ENCODE results near the gene NR3C1. TPM values are rescaled to one million over a fixed set of nuclear protein-coding genes. Genes with fewer than 3 reads are reported as not detected.

NR3C1 gene
- polyA plus RNA-seq, 1 donor from 2014 or later: 2.3 TPM

DNA sequence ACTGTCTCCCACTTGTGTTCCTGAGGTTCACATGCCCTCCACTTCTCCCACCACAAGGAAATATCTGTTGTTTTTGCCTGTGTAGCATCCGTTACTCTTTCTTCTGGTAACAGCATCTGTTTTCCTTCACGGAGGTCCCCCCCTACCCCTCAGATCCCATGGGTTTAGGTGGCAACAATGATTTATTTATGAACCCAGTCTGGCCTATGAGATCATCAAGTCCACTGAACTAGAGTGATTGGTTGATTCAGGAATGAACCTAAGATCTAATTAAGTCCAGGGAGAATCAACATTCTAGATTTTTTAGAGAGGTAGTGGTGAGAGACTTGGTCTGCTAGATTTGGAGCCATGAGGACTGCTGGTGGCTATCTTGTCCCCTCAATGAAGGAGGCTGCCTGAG is 166.8 kb downstream of the NR3C1 start:
- TF ChIP-seq POLR2AphosphoS5 (IDR thresholded peaks at IDR 0.05): no peak
- TF ChIP-seq SMC3 (conservative IDR thresholded peaks at IDR 0.05; ENCODE audit: poor library complexity): no peak
- Histone ChIP-seq H3K9me2 (ENCODE audit: insufficient read depth, low read length) (no peaks in the 10 kb centered on the region), H3F3A (ENCODE audit: insufficient read depth, low read length, poor library complexity, severe bottlenecking) (no peaks in the 10 kb centered on the region), H3K79me2 (replicated peaks; ENCODE audit: insufficient read depth, low read length) (no peaks in the 10 kb centered on the region), H2AFZ (ENCODE audit: low read depth, low read length) (no peak overlapping the region), H3K36me3 (ENCODE audit: insufficient read depth, low read length) (no peaks in the 10 kb centered on the region), H3K9ac (ENCODE audit: low read length) (no peak overlapping the region), H3K9me3 (ENCODE audit: low read length) (no peaks in the 10 kb centered on the region), H4K20me1 (ENCODE audit: insufficient read depth) (no peaks in the 10 kb centered on the region), H3K4me3 (ENCODE audit: low read length) (no peak overlapping the region), H3K4me2 (ENCODE audit: low read length) (no peak overlapping the region), H3K27me3 (ENCODE audit: insufficient read depth, low read depth, low read length) (no peaks in the 10 kb centered on the region), H3K27ac (ENCODE audit: low read length) (no peak overlapping the region)

GRCh38 chr5:143235423-143235822 is 168.1 kb downstream of the NR3C1 start:
- Histone ChIP-seq H3K9me3 (ENCODE audit: low read length) (no peaks in the 10 kb centered on the region), H2AFZ (ENCODE audit: low read depth, low read length) (no peak overlapping the region), H3K27ac (ENCODE audit: low read length) (no peak overlapping the region), H3K27me3 (ENCODE audit: insufficient read depth, low read depth, low read length) (no peaks in the 10 kb centered on the region), H3K79me2 (replicated peaks; ENCODE audit: insufficient read depth, low read length) (no peaks in the 10 kb centered on the region), H3K9ac (ENCODE audit: low read length) (no peak overlapping the region), H3K36me3 (ENCODE audit: insufficient read depth, low read length) (no peaks in the 10 kb centered on the region), H3F3A (ENCODE audit: insufficient read depth, low read length, poor library complexity, severe bottlenecking) (no peaks in the 10 kb centered on the region), H3K9me2 (ENCODE audit: insufficient read depth, low read length) (no peaks in the 10 kb centered on the region), H3K4me3 (ENCODE audit: low read length) (no peak overlapping the region), H3K4me2 (ENCODE audit: low read length) (no peak overlapping the region), H4K20me1 (ENCODE audit: insufficient read depth) (no peaks in the 10 kb centered on the region)
- TF ChIP-seq SMC3 (conservative IDR thresholded peaks at IDR 0.05; ENCODE audit: poor library complexity) (no peak), EP300 (conservative IDR thresholded peaks at IDR 0.05; ENCODE audit: poor library complexity, severe bottlenecking) (no peak), TAF1 (IDR thresholded peaks at IDR 0.05; ENCODE audit: low read depth) (no peak)

GRCh38 chr5:143234162-143234842 is 169.2 kb downstream of the NR3C1 start:
- Histone ChIP-seq H3K27ac (ENCODE audit: low read length) (no peak overlapping the region), H3K4me2 (ENCODE audit: low read length) (no peak overlapping the region), H3K9me3 (ENCODE audit: low read length) (no peaks in the 10 kb centered on the region), H2AFZ (ENCODE audit: low read depth, low read length) (no peak overlapping the region), H3K9ac (ENCODE audit: low read length) (no peak overlapping the region), H3K36me3 (ENCODE audit: insufficient read depth, low read length) (no peaks in the 10 kb centered on the region), H3K27me3 (ENCODE audit: insufficient read depth, low read depth, low read length) (no peaks in the 10 kb centered on the region), H3K4me3 (ENCODE audit: low read length) (no peak overlapping the region), H3K9me2 (ENCODE audit: insufficient read depth, low read length) (no peaks in the 10 kb centered on the region), H3F3A (ENCODE audit: insufficient read depth, low read length, poor library complexity, severe bottlenecking) (no peaks in the 10 kb centered on the region), H3K79me2 (replicated peaks; ENCODE audit: insufficient read depth, low read length) (no peaks in the 10 kb centered on the region), H4K20me1 (ENCODE audit: insufficient read depth) (no peaks in the 10 kb centered on the region)
- TF ChIP-seq, protein P1, sequence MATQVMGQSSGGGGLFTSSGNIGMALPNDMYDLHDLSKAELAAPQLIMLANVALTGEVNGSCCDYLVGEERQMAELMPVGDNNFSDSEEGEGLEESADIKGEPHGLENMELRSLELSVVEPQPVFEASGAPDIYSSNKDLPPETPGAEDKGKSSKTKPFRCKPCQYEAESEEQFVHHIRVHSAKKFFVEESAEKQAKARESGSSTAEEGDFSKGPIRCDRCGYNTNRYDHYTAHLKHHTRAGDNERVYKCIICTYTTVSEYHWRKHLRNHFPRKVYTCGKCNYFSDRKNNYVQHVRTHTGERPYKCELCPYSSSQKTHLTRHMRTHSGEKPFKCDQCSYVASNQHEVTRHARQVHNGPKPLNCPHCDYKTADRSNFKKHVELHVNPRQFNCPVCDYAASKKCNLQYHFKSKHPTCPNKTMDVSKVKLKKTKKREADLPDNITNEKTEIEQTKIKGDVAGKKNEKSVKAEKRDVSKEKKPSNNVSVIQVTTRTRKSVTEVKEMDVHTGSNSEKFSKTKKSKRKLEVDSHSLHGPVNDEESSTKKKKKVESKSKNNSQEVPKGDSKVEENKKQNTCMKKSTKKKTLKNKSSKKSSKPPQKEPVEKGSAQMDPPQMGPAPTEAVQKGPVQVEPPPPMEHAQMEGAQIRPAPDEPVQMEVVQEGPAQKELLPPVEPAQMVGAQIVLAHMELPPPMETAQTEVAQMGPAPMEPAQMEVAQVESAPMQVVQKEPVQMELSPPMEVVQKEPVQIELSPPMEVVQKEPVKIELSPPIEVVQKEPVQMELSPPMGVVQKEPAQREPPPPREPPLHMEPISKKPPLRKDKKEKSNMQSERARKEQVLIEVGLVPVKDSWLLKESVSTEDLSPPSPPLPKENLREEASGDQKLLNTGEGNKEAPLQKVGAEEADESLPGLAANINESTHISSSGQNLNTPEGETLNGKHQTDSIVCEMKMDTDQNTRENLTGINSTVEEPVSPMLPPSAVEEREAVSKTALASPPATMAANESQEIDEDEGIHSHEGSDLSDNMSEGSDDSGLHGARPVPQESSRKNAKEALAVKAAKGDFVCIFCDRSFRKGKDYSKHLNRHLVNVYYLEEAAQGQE (IDR thresholded peaks at IDR 0.05; ENCODE audit: borderline replicate concordance): no peak
- TF ChIP-seq SMC3 (conservative IDR thresholded peaks at IDR 0.05; ENCODE audit: poor library complexity) (no peak), MXI1 (conservative IDR thresholded peaks at IDR 0.05; ENCODE audit: poor library complexity, severe bottlenecking) (no peak), EZH2 (IDR thresholded peaks at IDR 0.05; ENCODE audit: borderline replicate concordance, insufficient read depth, low read length, poor library complexity, severe bottlenecking) (no peak), EP300 (conservative IDR thresholded peaks at IDR 0.05; ENCODE audit: poor library complexity, severe bottlenecking) (no peak), RAD21 (conservative IDR thresholded peaks at IDR 0.05) (no peak), TAF1 (IDR thresholded peaks at IDR 0.05; ENCODE audit: low read depth) (no peak), CTCF (IDR thresholded peaks at IDR 0.05; ENCODE audit: poor library complexity, severe bottlenecking) (no peak), POLR2AphosphoS5 (IDR thresholded peaks at IDR 0.05) (no peak)

Measured in neural cell (in vitro differentiated cells).